WTC11 (cell line): ENCODE data around the gene ITLN1.
"Not testable (repeated sequence)": the region's sequence is repeated elsewhere in the genome, so short reads cannot be mapped to it uniquely, and the experiment has no call there.

Source experiments
- ATF3 ChIP-seq: sonication (generic); formaldehyde crosslinking; conservative IDR thresholded peaks from 2 replicates; pipeline ENCODE4 v1.8.1; 2022; ENCODE audit warnings: mild to moderate bottlenecking, missing genetic modification reagents
- CREB1 ChIP-seq: sonication (generic); formaldehyde crosslinking; IDR thresholded peaks from 2 replicates; pipeline ENCODE4 v1.8.0; 2023; ENCODE audit warnings: mild to moderate bottlenecking, missing genetic modification reagents
- E2F5 ChIP-seq: sonication (generic); formaldehyde crosslinking; IDR thresholded peaks from 2 replicates; pipeline ENCODE4 v1.8.1; 2022; ENCODE audit warnings: mild to moderate bottlenecking, moderate library complexity, missing genetic modification reagents
- NFYB ChIP-seq: sonication (generic); formaldehyde crosslinking; conservative IDR thresholded peaks from 2 replicates; pipeline ENCODE4 v1.8.0; 2022; ENCODE audit warnings: low read depth, missing genetic modification reagents
- RELA ChIP-seq: sonication (generic); formaldehyde crosslinking; IDR thresholded peaks from 2 replicates; pipeline ENCODE4 v1.8.1; 2022; ENCODE audit warnings: missing genetic modification reagents, mild to moderate bottlenecking, borderline replicate concordance
- USF2 ChIP-seq: sonication (generic); formaldehyde crosslinking; IDR thresholded peaks from 2 replicates; pipeline ENCODE4 v1.8.1; 2023; ENCODE audit warnings: mild to moderate bottlenecking, missing genetic modification reagents, moderate library complexity
- ZNF232 ChIP-seq: sonication (generic); formaldehyde crosslinking; IDR thresholded peaks from 2 replicates; pipeline ENCODE4 v1.8.0; 2022; ENCODE audit warnings: mild to moderate bottlenecking, missing genetic modification reagents
- ZNF263 ChIP-seq: sonication (generic); formaldehyde crosslinking; IDR thresholded peaks from 2 replicates; pipeline ENCODE4 v1.8.1; 2022; ENCODE audit warnings: low read depth, mild to moderate bottlenecking, moderate library complexity, missing genetic modification reagents
- TF ChIP-seq, protein P1 (sequence below): fragments of 200-600 bp; IDR thresholded peaks from 2 replicates; pipeline ENCODE4 v1.8.0; 2022; ENCODE audit warnings: antibody characterized with exemption
- TF ChIP-seq, protein P2 (sequence below): sonication (generic); formaldehyde crosslinking; IDR thresholded peaks from 2 replicates; pipeline ENCODE4 v1.8.0; 2022; ENCODE audit warnings: mild to moderate bottlenecking, missing genetic modification reagents
- TF ChIP-seq, protein P3 (sequence below): sonication (generic); formaldehyde crosslinking; IDR thresholded peaks from 2 replicates; pipeline ENCODE4 v1.8.0; 2022; ENCODE audit warnings: missing genetic modification reagents

GRCh38 chr1:160875591-160875990 lies 9.4 kb downstream of the ITLN1 start:
- not testable (repeated sequence) for TF ChIP-seq E2F5 (CRISPR knock-in tag); RELA (CRISPR knock-in tag); ZNF232 (CRISPR knock-in tag); USF2; ATF3 (CRISPR knock-in tag); CREB1 (CRISPR knock-in tag); ZNF263 (CRISPR knock-in tag); NFYB (CRISPR knock-in tag)
- TF ChIP-seq, protein P1, sequence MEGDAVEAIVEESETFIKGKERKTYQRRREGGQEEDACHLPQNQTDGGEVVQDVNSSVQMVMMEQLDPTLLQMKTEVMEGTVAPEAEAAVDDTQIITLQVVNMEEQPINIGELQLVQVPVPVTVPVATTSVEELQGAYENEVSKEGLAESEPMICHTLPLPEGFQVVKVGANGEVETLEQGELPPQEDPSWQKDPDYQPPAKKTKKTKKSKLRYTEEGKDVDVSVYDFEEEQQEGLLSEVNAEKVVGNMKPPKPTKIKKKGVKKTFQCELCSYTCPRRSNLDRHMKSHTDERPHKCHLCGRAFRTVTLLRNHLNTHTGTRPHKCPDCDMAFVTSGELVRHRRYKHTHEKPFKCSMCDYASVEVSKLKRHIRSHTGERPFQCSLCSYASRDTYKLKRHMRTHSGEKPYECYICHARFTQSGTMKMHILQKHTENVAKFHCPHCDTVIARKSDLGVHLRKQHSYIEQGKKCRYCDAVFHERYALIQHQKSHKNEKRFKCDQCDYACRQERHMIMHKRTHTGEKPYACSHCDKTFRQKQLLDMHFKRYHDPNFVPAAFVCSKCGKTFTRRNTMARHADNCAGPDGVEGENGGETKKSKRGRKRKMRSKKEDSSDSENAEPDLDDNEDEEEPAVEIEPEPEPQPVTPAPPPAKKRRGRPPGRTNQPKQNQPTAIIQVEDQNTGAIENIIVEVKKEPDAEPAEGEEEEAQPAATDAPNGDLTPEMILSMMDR, result not testable (repeated sequence)
- TF ChIP-seq, protein P2, sequence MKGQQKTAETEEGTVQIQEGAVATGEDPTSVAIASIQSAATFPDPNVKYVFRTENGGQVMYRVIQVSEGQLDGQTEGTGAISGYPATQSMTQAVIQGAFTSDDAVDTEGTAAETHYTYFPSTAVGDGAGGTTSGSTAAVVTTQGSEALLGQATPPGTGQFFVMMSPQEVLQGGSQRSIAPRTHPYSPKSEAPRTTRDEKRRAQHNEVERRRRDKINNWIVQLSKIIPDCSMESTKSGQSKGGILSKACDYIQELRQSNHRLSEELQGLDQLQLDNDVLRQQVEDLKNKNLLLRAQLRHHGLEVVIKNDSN (CRISPR knock-in tag), result not testable (repeated sequence)
- TF ChIP-seq, protein P3, sequence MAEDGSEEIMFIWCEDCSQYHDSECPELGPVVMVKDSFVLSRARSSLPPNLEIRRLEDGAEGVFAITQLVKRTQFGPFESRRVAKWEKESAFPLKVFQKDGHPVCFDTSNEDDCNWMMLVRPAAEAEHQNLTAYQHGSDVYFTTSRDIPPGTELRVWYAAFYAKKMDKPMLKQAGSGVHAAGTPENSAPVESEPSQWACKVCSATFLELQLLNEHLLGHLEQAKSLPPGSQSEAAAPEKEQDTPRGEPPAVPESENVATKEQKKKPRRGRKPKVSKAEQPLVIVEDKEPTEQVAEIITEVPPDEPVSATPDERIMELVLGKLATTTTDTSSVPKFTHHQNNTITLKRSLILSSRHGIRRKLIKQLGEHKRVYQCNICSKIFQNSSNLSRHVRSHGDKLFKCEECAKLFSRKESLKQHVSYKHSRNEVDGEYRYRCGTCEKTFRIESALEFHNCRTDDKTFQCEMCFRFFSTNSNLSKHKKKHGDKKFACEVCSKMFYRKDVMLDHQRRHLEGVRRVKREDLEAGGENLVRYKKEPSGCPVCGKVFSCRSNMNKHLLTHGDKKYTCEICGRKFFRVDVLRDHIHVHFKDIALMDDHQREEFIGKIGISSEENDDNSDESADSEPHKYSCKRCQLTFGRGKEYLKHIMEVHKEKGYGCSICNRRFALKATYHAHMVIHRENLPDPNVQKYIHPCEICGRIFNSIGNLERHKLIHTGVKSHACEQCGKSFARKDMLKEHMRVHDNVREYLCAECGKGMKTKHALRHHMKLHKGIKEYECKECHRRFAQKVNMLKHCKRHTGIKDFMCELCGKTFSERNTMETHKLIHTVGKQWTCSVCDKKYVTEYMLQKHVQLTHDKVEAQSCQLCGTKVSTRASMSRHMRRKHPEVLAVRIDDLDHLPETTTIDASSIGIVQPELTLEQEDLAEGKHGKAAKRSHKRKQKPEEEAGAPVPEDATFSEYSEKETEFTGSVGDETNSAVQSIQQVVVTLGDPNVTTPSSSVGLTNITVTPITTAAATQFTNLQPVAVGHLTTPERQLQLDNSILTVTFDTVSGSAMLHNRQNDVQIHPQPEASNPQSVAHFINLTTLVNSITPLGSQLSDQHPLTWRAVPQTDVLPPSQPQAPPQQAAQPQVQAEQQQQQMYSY (CRISPR knock-in tag), result not testable (repeated sequence)
